SK-N-MC (cell line): ENCODE data around the gene ERH.

Experiments
- EZH2 ChIP-seq: fragments of 200-600 bp; sonication (generic); IDR thresholded peaks from one replicate; pipeline ENCODE4 v1.6.1; 2017; ENCODE audit warnings: antibody characterized with exemption
- POLR2AphosphoS5 ChIP-seq: IDR thresholded peaks from 2 replicates; pipeline ENCODE4 v1.6.1; 2012; ENCODE audit warnings: mild to moderate bottlenecking, low read depth, low read length, borderline replicate concordance

GRCh38 chr14:69344171-69344570 is 53.9 kb downstream of the ERH start:
- TF ChIP-seq POLR2AphosphoS5, result no peak
- no peak for TF ChIP-seq EZH2
